Motor neuron (in vitro differentiated cells): ENCODE data around the gene BTD. TPM values are rescaled to one million over a fixed set of nuclear protein-coding genes. Genes with fewer than 3 reads are reported as not detected.
A peak's percentile ranks its signal among the peaks of the same experiment; 100 is the strongest.

Experiments used
- ATAC-seq, 8 experiments: fragments of 200-7000 bp; cut with Tn5 transposase; replicated peaks in 6 of 8; 2 replicates each; pipeline ENCODE4 v1.8.0; 2021; ENCODE audit warnings: mild to moderate bottlenecking in 8 of 8, moderate library complexity in 8 of 8
- H3K27ac ChIP-seq, 2 donors: fragments of 250-450 bp; sonication (Bioruptor Pico); 2 replicates each; pipeline ENCODE4 v1.9.0; 2021; ENCODE audit warnings: antibody characterized with exemption in 2 of 2, mild to moderate bottlenecking in 2 of 2, moderate library complexity in 1 of 2
- H3K4me1 ChIP-seq, 2 donors: fragments of 250-450 bp; sonication (Bioruptor Pico); replicated peaks in 1 of 2; 2 replicates each; pipeline ENCODE4 v1.6.1; 2021; ENCODE audit warnings: antibody characterized with exemption in 2 of 2, mild to moderate bottlenecking in 2 of 2, moderate library complexity in 1 of 2
- H3K4me3 ChIP-seq, 5 donors: fragments of 250-450 bp; sonication (Bioruptor Pico); 2 replicates each; pipeline ENCODE4 v1.9.0; 2021; ENCODE audit warnings: antibody characterized with exemption in 5 of 5, mild to moderate bottlenecking in 5 of 5, moderate library complexity in 4 of 5
- WGBS, 10 experiments: fragments of 450-650 bp; shearing (Covaris generic); methylation state at CpG; one replicate each; pipeline ENCODE4 v1.0.0; 2022; 5-methylcytosine and 5-hydroxymethylcytosine counted together
- in situ Hi-C, 9 experiments: fragments of 400-800 bp; cut with MboI; loops; one replicate each; pipeline ENCODE4 v1.15.0; 2021; ENCODE audit warnings: low sequenced_read_pairs in 9 of 9, low pct_unique_long_range_greater_than_20kb in 2 of 9; ENCODE audit not compliant: unreplicated experiment in 9 of 9
- total RNA-seq, 8 experiments: library from RNA; unstranded; fragments of 300-600 nt; gene quantifications; 2 replicates each; pipeline versions ENCODE4 v1.2.3 to v1.2.4, GENCODE V29; 2022

Gene BTD
- total RNA-seq, 8 experiments from 2014 or later, result 4.3 to 17.7 (median 8.0) TPM

DNA sequence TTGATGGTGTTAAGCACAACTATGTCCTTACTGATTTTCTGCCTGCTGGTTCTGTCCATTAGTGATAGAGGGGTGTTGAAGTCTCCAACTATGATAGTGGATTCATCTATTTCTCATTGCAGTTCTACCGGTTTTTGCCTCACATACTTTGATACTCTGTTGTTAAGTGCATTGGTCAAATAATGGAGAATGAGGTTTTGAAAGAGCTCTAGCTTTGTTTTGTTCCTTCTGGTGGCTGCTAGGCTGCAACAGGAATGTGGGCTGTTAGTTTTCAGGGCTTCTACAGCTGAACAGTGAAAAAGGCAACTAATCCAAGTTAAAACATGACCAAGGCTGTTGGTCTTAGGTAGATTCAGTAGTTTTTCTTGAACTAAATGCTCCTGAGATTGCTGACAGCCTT lies 62.6 kb downstream of the BTD start:
- in situ Hi-C loops, result no loop called here
- Histone ChIP-seq H3K4me1 (no peaks in the 10 kb centered on the region), H3K27ac (no peak overlapping the region), H3K4me3 (no peak overlapping the region)
- peak in 3 of 8 experiments; percentile 57 to 98 (median 69) for ATAC-seq
- WGBS, 10 experiments, result 67 to 100% (median 100%) methylated on average over 1 of the region's 1 CpG; no CpG with 5 or more reads in 6 of the 10 experiments

DNA sequence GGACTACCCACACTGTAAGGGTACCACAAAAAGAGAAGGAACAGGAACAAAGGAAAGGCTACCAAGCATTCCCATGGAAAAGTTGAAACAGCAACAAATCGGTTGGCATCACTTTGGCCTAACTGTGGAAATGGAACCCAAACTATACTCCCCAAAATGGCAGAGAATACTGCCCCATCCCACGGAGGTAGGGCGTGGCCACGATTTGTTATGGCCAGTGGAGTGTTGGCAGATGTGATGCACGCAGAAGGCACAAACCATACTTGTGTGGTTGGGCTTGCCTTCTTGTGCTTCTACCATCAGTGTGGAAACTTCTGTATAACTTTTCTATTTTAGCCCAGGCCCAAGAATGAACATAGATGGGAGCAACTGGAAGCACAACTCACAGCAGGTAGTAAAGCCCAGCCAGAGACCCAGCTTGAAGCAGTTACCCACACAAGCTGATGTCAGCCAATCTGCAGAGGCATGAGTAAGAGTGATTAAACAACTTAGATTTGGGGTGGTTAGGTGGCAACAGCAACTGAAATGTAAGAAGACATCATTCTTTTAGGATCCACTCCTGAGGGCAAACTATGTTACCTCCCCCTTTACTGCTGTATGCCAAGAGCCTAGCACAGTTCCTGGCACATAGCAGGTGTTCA lies 64.1 kb downstream of the BTD start:
- ATAC-seq, result no peak
- in situ Hi-C loops, result no loop called here
- Histone ChIP-seq H3K27ac (no peak overlapping the region), H3K4me3 (no peak overlapping the region), H3K4me1 (no peaks in the 10 kb centered on the region)
- WGBS, 10 experiments, result 80 to 100% (median 100%) methylated on average over 1 to 5 of the region's 5 CpGs; no CpG with 5 or more reads in 2 of the 10 experiments

DNA sequence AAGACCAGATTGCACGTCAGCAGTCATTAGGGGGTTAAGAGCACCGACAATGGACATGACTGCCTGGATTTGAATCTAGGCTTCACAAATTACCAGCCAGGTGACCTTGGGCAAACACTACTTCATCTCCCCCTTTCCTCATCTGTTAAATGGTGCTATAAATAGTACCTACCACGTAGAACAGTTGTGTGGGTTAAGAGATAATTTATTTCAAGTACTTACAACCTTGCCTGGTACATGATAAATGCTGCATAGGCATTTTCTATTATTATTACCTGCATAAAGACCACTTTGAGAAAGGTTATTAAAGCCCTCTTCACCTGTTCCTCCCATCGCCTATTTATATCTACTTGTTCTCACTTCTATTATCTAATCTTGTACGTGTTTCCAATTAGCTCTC lies 64.7 kb downstream of the BTD start:
- no peaks in the 10 kb centered on the region for H3K4me1 ChIP-seq
- no peak overlapping the region for H3K4me3 ChIP-seq
- in situ Hi-C loops, result no loop called here
- H3K27ac ChIP-seq, result no peak overlapping the region
- no peak for ATAC-seq
- 73 to 100% (median 96%) methylated on average over 1 to 5 of the region's 5 CpGs; no CpG with 5 or more reads in 1 of the 10 experiments for WGBS, 10 experiments

DNA sequence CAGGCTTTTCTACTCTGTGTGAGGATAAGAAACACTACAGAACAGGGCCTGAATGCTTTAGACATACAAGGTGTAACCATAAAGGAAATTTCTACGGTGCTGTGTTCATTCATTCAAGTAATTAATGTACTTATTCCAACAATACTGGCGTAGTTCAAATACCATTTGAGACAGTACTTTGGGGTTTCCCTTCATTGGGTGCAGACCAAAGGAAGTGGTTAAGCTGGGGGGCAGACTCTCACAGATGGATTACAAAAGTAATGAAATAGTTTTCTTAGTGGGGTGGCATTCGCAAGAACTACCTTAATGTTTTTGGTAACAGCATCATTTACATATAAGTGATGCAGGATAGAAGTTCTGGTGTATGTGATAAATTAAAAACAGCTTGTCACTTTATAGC lies 65.9 kb downstream of the BTD start:
- Histone ChIP-seq H3K4me3 (no peak overlapping the region), H3K4me1 (no peaks in the 10 kb centered on the region), H3K27ac (no peak overlapping the region)
- in situ Hi-C loops, result no loop called here
- no peak for ATAC-seq
- 60 to 100% (median 94%) methylated on average over 1 to 3 of the region's 3 CpGs; no CpG with 5 or more reads in 1 of the 10 experiments for WGBS, 10 experiments

DNA sequence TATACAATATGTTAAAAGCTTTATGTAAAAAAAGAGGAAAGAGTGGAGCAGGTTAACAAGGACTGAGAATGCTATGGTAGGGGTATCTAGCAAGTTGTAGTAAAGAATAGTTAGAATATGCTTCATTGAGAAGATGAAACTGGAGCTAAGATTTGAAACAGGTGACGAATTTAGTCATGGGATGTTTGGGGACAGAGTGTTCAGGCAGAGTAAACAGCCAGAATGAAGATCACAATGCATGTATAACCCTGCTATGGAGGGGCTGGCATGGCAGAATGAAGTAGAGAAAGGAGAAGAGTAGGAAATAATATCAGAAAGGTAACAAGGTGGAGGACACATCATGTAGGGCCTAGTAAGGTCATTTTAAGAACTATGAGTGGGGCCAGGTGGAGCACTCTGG lies 72.0 kb downstream of the BTD start:
- no peaks in the 10 kb centered on the region for H3K4me1 ChIP-seq
- ATAC-seq, result no peak
- H3K27ac ChIP-seq, result no peak overlapping the region
- in situ Hi-C loops, result no loop called here
- no peak overlapping the region for H3K4me3 ChIP-seq
- WGBS, 10 experiments, result 71 to 100% (median 100%) methylated on average over 1 of the region's 1 CpG; no CpG with 5 or more reads in 1 of the 10 experiments

DNA sequence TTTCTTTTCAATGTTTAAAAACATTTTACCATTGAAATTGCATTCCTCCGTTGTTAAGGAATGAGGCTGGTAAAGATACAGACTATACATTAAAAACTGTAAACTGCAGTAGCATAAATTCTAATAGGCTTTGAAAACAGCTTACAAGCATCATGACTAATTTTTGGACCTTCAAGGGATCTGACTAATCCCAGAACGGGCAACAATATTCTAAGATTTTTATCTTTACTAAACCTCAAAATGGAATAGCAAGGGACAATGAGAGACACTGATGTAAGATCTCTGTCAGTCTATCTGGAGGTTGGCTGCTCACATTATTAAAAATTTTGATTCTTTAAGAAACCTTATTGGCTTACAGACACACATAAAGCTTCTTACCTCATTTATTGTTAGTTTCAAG lies 74.7 kb downstream of the BTD start:
- in situ Hi-C loops, result no loop called here
- 51 to 100% (median 85%) methylated on average over 1 to 2 of the region's 2 CpGs for WGBS, 10 experiments
- Histone ChIP-seq H3K27ac (no peak overlapping the region), H3K4me3 (no peak overlapping the region), H3K4me1 (no peaks in the 10 kb centered on the region)
- no peak for ATAC-seq

DNA sequence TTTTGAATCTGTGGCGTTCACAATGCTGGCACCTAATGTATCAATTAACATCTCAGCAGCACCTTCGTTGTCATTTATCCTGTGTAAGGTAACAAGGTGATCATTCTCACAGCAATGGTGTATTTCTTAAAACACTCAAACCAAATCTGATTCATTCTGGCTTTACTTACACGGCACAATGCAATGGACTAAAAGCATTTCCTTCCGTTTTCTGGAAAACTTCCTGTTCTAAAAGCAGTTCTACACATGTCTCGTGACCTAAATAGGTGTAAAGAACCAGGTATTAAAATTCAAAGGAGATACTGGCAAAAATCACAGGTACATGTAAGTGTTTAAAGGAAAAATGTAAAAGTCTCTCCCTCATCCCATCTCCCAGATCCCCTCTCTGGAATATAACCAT lies 77.8 kb downstream of the BTD start:
- in situ Hi-C loops, result no loop called here
- ATAC-seq, result no peak
- Histone ChIP-seq H3K27ac (no peak overlapping the region), H3K4me1 (no peaks in the 10 kb centered on the region), H3K4me3 (no peak overlapping the region)
- WGBS, 10 experiments, result 78 to 100% (median 97%) methylated on average over 2 to 5 of the region's 5 CpGs

DNA sequence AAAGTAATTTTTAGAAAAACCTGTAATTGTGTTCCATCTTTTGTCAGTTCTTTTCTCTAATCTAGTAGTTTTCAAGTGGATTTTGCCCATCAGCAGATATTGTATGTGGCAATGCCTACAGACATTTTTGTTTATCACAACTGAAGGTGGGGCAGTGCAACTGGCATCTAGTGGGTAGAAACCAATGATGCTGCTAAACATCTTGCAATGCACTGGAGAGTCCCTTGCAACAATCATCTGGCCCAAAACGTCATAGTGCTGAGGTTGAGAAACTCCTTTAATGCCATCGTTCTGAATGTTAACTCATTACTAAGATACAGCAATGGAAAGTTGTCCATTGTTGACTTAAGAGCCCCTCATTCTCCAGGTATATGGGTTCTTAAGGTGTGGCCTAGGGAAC lies 80.1 kb downstream of the BTD start:
- Histone ChIP-seq H3K27ac (no peak overlapping the region), H3K4me3 (no peak overlapping the region), H3K4me1 (no peaks in the 10 kb centered on the region)
- in situ Hi-C loops, result no loop called here
- 0 to 100% (median 100%) methylated on average over 1 to 2 of the region's 2 CpGs; no CpG with 5 or more reads in 1 of the 10 experiments for WGBS, 10 experiments
- no peak for ATAC-seq

DNA sequence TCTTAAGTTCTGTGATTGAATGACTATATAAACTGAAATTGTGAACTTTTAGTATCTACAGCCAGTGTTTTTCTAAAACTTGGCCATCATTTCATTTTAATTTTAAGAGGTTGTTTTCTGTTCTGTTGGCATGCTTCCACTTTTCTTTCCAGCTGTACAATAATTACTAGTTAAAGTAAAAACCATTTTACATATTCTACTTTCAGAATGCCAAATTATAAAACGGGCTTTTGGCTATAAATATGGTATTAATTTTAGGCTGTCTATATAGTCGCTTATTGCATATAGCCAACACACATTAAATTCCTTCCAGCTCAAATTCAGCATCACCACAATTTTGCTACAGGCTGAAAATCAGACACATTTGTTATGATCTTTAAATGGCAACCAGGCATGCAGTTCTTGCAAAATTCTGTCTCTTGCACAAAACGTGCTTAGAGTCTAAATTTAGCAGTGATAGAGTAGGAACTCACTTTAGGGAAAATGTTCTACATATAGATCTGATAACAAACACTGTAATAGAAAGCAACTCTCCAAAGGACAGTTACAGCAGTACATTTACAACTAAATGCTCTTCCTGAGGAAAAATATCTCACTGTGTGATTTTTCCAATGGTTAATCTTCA lies 81.1 kb downstream of the BTD start:
- Histone ChIP-seq H3K27ac (no peak overlapping the region), H3K4me1 (no peaks in the 10 kb centered on the region), H3K4me3 (no peak overlapping the region)
- 0 to 100% (median 78%) methylated on average over 2 to 3 of the region's 3 CpGs; no CpG with 5 or more reads in 1 of the 10 experiments for WGBS, 10 experiments
- in situ Hi-C loops, result no loop called here
- ATAC-seq, result peak in 1 of 8 experiments; percentile 64

DNA sequence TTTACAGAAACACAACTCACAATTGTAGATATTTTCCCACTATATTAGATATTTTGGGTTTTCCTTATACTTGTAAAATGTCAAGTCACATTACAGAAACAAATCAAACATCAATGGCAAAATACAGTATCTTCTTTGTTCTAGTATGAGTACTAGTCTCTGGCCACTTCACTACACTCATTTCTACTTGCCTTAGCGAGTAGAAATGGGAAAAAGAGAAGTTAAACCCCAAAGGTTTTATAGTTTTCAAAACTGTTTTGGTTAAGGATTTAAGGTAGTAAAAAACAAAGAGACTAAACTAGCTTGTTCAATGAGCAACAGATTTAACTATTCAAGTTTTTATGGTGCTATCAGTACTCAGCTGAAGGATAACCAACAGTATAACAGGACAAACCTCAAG lies 81.7 kb downstream of the BTD start:
- in situ Hi-C loops, result no loop called here
- Histone ChIP-seq H3K27ac (no peak overlapping the region), H3K4me1 (no peaks in the 10 kb centered on the region), H3K4me3 (no peak overlapping the region)
- 92 to 100% (median 100%) methylated on average over 1 of the region's 1 CpG; no CpG with 5 or more reads in 3 of the 10 experiments for WGBS, 10 experiments
- ATAC-seq, result no peak

DNA sequence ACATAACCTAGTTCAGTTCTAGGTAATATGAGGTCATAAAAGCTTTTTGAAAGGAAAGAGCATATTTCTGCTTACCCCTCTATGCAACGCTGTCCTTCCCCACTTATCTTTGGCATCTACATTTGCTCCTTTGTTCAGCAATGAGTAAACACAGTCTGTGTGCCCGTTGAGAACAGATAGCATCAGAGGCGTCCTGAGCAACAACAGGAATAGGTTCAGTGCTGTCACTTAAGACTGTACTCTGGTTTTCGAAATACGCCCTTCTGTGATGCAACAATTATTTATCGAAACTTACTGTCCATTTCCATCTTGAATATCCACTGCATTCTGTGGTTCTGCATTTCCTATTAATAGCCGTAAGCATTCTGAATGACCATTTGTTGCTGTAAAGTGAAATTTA lies 84.4 kb downstream of the BTD start:
- Histone ChIP-seq H3K4me3 (no peak overlapping the region), H3K4me1 (no peaks in the 10 kb centered on the region), H3K27ac (no peak overlapping the region)
- in situ Hi-C loops, result no loop called here
- 65 to 100% (median 86%) methylated on average over 2 to 7 of the region's 7 CpGs for WGBS, 10 experiments
- peak in 1 of 8 experiments; percentile 87 for ATAC-seq

DNA sequence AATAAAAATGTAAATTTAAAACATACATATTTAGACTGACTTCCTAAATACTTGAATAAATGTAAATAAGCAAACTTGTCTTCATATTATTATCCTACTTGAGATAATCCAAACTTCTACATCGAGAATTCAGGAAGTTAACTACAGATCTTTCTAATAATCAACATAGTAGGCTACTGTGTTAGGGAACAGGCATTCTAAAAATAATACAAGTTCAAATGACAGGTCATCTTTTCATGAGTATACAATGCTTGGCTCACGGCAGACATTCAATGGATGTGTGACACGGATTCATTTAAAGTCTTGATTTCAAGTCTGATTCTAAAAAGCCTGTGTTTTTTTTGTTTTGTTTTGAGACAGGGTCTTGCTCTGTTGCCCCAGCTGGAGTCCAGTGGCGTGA lies 88.7 kb downstream of the BTD start:
- H3K4me1 ChIP-seq, result no peaks in the 10 kb centered on the region
- WGBS, 10 experiments, result 69 to 100% (median 92%) methylated on average over 1 to 4 of the region's 4 CpGs; no CpG with 5 or more reads in 1 of the 10 experiments
- no peak overlapping the region for H3K4me3 ChIP-seq
- ATAC-seq, result peak in 1 of 8 experiments; percentile 53
- in situ Hi-C loops, result no loop called here
- H3K27ac ChIP-seq, result no peak overlapping the region

DNA sequence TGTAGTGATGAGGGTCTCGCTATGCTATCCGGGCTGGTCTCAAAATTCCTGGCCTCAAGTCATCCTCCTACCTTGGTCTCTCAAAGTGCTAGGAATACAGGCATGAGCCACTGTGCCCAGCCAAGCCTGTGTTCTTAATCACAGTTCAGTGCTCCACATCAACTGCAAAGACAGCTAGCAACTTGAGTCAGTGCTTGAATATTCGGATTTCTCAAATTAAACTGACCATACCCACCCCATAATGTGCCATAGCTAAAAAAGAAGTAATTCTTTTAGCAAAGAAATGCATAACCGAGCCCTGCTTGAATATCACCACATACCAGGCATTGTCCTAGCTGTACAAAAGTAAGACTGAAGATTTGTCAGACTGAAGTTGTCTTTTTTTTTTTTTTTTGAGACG lies 89.2 kb downstream of the BTD start:
- H3K4me1 ChIP-seq, result no peaks in the 10 kb centered on the region
- no peak overlapping the region for H3K4me3 ChIP-seq
- H3K27ac ChIP-seq, result no peak overlapping the region
- peak in 2 of 8 experiments; percentile 66 to 78 for ATAC-seq
- 36 to 100% (median 100%) methylated on average over 1 to 4 of the region's 5 CpGs; no CpG with 5 or more reads in 1 of the 10 experiments for WGBS, 10 experiments
- in situ Hi-C loops, result no loop called here

DNA sequence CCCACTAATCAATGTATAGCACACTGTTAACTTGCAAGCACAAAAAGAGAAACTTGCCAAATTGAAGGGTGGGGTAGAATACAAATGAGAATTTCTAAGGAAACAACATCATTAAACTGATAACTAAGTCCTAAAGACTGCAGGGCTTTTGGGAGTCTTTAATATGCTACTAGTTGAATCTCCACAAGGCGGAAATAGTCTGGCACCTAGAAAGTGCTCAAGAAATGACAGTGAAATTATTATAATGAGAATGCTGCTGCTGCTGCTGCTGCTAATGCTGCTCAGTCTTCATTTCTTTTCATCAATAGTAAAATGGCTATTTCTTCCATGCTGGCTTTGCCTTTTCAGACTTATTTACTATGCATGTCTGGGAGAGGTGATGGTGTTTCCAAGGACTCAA lies 91.8 kb downstream of the BTD start:
- no peak overlapping the region for H3K27ac ChIP-seq
- in situ Hi-C loops, result no loop called here
- peak in 1 of 8 experiments; percentile 19 for ATAC-seq
- H3K4me3 ChIP-seq, result no peak overlapping the region
- 60% methylated on average over 1 of the region's 1 CpG; no CpG with 5 or more reads in 9 of the 10 experiments for WGBS, 10 experiments
- H3K4me1 ChIP-seq, result no peaks in the 10 kb centered on the region
